Loucy (cell line): ENCODE results near the gene HOXB4.

Source experiments
- H2AFZ ChIP-seq: fragments of 200-600 bp; sonication (generic); 2 replicates; pipeline ENCODE4 v1.6.0; 2016; ENCODE audit warnings: antibody characterized with exemption, mild to moderate bottlenecking, low read length, moderate library complexity
- H3F3A ChIP-seq: fragments of 200-600 bp; 2 replicates; pipeline ENCODE4 v1.6.0; 2016; ENCODE audit warnings: antibody characterized with exemption, low read depth, mild to moderate bottlenecking
- H3K27me3 ChIP-seq: fragments of 200-600 bp; sonication (generic); 2 replicates; pipeline ENCODE4 v1.6.1; 2014; ENCODE audit warnings: low read length, mild to moderate bottlenecking; ENCODE audit not compliant: insufficient read depth, poor library complexity, severe bottlenecking
- H3K36me3 ChIP-seq: fragments of 200-600 bp; sonication (generic); 2 replicates; pipeline ENCODE4 v1.6.1; 2016; ENCODE audit warnings: low read length; ENCODE audit not compliant: insufficient read depth
- H3K4me1 ChIP-seq: fragments of 200-600 bp; sonication (generic); 2 replicates; pipeline ENCODE4 v1.5.1; 2014; ENCODE audit warnings: low read length, mild to moderate bottlenecking; ENCODE audit not compliant: insufficient read depth, poor library complexity, severe bottlenecking
- H3K4me2 ChIP-seq: fragments of 200-600 bp; sonication (generic); 2 replicates; pipeline ENCODE4 v1.6.0; 2014; ENCODE audit warnings: antibody characterized with exemption, low read length, low read depth, mild to moderate bottlenecking; ENCODE audit not compliant: poor library complexity, severe bottlenecking
- H3K4me3 ChIP-seq: fragments of 200-600 bp; sonication (generic); 2 replicates; pipeline ENCODE4 v1.5.1; 2014; ENCODE audit warnings: low read length, mild to moderate bottlenecking, mixed read lengths; ENCODE audit not compliant: poor library complexity, severe bottlenecking
- H3K79me2 ChIP-seq: fragments of 200-600 bp; sonication (generic); 2 replicates; pipeline ENCODE4 v1.6.1; 2014; ENCODE audit warnings: low read length; ENCODE audit not compliant: insufficient read depth
- H3K9ac ChIP-seq: fragments of 200-600 bp; sonication (generic); 2 replicates; pipeline ENCODE4 v1.6.0; 2014; ENCODE audit warnings: mild to moderate bottlenecking, low read depth, low read length, moderate library complexity; ENCODE audit not compliant: poor library complexity, severe bottlenecking
- H3K9me2 ChIP-seq: fragments of 200-600 bp; sonication (generic); replicated peaks from 2 replicates; pipeline ENCODE4 v1.6.1; 2016; ENCODE audit warnings: low read depth, low read length, mixed read lengths
- H3K9me3 ChIP-seq: fragments of 200-600 bp; sonication (generic); 2 replicates; pipeline ENCODE4 v1.6.1; 2014; ENCODE audit warnings: mild to moderate bottlenecking, antibody characterized with exemption, low read length, low read depth; ENCODE audit not compliant: insufficient read depth
- H4K20me1 ChIP-seq: fragments of 200-600 bp; sonication (generic); 2 replicates; pipeline ENCODE4 v1.6.0; 2014; ENCODE audit warnings: antibody characterized with exemption, low read length, mild to moderate bottlenecking; ENCODE audit not compliant: insufficient read depth, poor library complexity, severe bottlenecking
- EZH2phosphoT487 ChIP-seq: fragments of 200-600 bp; IDR thresholded peaks from 2 replicates; pipeline ENCODE4 v1.6.1; 2018; ENCODE audit warnings: antibody characterized with exemption, mild to moderate bottlenecking, moderate library complexity, borderline replicate concordance
- TF ChIP-seq, protein P1 (sequence below): fragments of 200-600 bp; sonication (generic); conservative IDR thresholded peaks from 2 replicates; pipeline ENCODE4 v1.5.1; 2014; ENCODE audit warnings: mild to moderate bottlenecking, antibody characterized with exemption, low read length

Gene HOXB4

DNA sequence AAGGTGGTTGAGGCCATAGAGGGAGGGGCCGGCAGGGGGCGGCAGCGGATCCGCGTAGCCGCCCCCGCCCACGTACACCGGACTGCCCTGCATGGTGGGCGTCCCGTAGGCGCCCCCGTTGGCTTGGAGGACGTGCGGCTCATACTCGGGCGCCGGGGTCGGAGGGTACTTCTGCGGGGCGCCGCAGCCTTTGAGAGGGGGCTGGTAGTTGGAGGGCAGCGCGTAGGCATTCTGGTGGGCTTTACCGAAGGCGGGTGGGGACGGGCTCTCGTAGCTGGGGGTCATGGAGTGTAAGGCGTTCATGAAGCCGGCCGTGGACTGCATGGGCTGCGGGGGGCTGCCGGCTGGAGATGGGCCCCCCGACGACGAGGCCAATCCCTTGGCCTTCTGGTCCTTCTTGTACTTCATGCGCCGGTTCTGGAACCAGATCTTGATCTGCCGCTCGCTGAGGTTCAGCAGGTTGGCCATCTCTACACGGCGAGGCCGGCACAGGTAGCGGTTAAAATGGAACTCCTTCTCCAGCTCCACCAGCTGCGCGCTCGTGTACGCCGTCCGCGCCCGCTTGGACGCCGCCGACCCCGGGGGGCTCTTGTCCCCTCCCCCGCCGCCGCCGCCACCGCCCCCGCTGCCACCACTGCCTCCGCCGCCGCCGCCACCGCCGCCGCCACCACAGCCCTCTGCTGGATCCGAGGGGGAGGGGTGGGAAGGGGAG is 27.5 kb downstream of the HOXB4 start:
- peaks cover 95% of the 10 kb centered on the region for H3K79me2 ChIP-seq
- H3K27me3 ChIP-seq = no peaks in the 10 kb centered on the region
- H3K9me2 ChIP-seq = no peaks in the 10 kb centered on the region
- H3K36me3 ChIP-seq = peaks cover 68% of the 10 kb centered on the region
- no peaks in the 10 kb centered on the region for H3K9me3 ChIP-seq
- peaks cover 61% of the 10 kb centered on the region for H4K20me1 ChIP-seq
- no peak overlapping the region for H2AFZ ChIP-seq
- no peak overlapping the region for H3K4me3 ChIP-seq
- H3K4me1 ChIP-seq = peaks cover 35% of the 10 kb centered on the region
- peaks cover 30% of the 10 kb centered on the region for H3F3A ChIP-seq
- H3K9ac ChIP-seq = no peak overlapping the region
- no peak for TF ChIP-seq EZH2phosphoT487
- TF ChIP-seq, protein P1, sequence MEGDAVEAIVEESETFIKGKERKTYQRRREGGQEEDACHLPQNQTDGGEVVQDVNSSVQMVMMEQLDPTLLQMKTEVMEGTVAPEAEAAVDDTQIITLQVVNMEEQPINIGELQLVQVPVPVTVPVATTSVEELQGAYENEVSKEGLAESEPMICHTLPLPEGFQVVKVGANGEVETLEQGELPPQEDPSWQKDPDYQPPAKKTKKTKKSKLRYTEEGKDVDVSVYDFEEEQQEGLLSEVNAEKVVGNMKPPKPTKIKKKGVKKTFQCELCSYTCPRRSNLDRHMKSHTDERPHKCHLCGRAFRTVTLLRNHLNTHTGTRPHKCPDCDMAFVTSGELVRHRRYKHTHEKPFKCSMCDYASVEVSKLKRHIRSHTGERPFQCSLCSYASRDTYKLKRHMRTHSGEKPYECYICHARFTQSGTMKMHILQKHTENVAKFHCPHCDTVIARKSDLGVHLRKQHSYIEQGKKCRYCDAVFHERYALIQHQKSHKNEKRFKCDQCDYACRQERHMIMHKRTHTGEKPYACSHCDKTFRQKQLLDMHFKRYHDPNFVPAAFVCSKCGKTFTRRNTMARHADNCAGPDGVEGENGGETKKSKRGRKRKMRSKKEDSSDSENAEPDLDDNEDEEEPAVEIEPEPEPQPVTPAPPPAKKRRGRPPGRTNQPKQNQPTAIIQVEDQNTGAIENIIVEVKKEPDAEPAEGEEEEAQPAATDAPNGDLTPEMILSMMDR = 0 out of 2 replicates have a peak, but pooled peaks have one; percentile 15
- H3K4me2 ChIP-seq = no peak overlapping the region

DNA sequence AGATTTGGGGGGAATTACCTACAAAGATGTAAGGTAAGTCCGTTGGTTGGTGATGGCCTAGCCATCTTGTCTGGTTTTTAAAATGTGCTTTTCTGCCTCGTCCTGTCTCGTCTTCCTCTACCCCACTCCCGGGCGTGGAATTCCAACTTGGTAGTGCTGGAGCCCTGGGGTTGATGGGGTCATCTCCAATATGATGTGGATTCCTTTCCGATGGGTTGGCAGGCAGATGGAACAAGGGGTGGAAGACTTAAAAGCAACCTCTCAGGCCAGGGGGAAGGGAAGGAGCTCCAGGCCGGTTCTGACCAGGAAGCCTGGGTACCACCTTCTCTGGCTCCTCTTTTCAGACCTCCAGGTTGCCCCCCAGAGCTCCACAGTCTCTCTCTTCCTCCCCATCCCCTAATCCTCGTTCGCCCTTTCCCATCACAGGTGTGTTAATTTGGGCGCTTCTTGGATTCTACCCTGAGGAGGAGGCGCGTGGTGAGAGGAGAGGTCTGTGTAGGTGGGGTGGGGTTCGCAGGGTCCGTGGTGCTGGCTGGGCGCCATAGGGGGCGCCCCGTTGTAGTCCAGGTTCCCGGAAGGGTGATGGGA is 28.1 kb downstream of the HOXB4 start:
- TF ChIP-seq EZH2phosphoT487 = no peak
- TF ChIP-seq, protein P1 = no peak
- Histone ChIP-seq H3F3A (peaks cover 30% of the 10 kb centered on the region), H3K9ac (no peak overlapping the region), H3K27me3 (no peaks in the 10 kb centered on the region), H3K79me2 (peaks cover 95% of the 10 kb centered on the region), H3K36me3 (peaks cover 66% of the 10 kb centered on the region), H3K9me3 (no peaks in the 10 kb centered on the region), H3K4me3 (no peak overlapping the region), H3K4me1 (peaks cover 41% of the 10 kb centered on the region), H3K4me2 (no peak overlapping the region), H2AFZ (no peak overlapping the region), H3K9me2 (no peaks in the 10 kb centered on the region), H4K20me1 (peaks cover 56% of the 10 kb centered on the region)

DNA sequence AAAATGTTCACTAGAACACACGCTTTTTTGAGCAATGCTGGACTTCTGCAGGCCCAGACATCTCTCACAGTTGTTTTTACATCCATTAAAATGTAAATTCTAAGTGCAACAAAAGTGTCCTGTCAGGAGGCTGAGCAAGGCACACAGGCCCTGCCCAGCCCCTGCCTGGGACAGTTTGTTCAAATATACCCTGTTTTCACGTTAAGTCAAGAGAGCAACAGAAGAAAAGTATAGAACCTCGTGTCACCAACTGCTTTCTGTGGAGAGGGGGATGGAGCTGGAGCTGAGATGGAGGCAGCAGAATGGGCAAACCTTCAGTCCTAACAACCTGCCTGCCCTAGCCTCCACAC is 28.9 kb downstream of the HOXB4 start:
- no peak overlapping the region for H3K9ac ChIP-seq
- TF ChIP-seq, protein P1 = no peak
- TF ChIP-seq EZH2phosphoT487 = no peak
- H3K4me1 ChIP-seq = peaks cover 45% of the 10 kb centered on the region
- H3K9me2 ChIP-seq = no peaks in the 10 kb centered on the region
- peaks cover 3% of the 10 kb centered on the region for H3K27me3 ChIP-seq
- H3K9me3 ChIP-seq = no peaks in the 10 kb centered on the region
- H3K36me3 ChIP-seq = peaks cover 59% of the 10 kb centered on the region
- peaks cover 95% of the 10 kb centered on the region for H3K79me2 ChIP-seq
- peaks cover 48% of the 10 kb centered on the region for H4K20me1 ChIP-seq
- peaks cover 30% of the 10 kb centered on the region for H3F3A ChIP-seq
- H2AFZ ChIP-seq = no peak overlapping the region
- no peak overlapping the region for H3K4me3 ChIP-seq
- H3K4me2 ChIP-seq = peak overlapping the region; percentile 96
